GM19025 (cell line): ENCODE data around the gene RCL1.

ENCODE experiments used
- ATAC-seq: cut with Tn5 transposase; IDR thresholded peaks from one replicate; pipeline ENCODE4 v1.9.1; 2021; ENCODE audit warnings: mild to moderate bottlenecking, low read depth, moderate library complexity; ENCODE audit not compliant: unreplicated experiment

Gene RCL1

GRCh38 chr9:4805191-4805918 is 12.6 kb downstream of the RCL1 start:
- no peak for ATAC-seq

DNA sequence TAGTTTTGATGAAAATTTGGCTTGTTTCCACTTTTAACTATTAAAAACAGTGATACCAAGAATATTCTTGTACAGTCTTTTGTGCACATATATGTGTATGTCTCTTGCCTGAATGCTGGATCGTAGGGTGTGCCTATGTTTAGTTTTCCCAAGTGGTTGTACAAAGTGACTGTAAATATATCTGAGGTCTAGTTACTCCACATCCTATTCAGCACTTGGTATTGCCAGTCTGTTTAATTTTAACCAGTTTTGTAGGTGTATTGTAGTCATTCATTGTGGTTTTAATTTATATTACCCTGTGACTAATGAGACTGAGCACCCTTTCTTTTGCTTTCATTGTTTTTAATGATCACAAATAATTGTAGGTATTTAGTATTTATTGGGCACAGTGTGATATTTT is 17.8 kb downstream of the RCL1 start:
- ATAC-seq = no peak

DNA sequence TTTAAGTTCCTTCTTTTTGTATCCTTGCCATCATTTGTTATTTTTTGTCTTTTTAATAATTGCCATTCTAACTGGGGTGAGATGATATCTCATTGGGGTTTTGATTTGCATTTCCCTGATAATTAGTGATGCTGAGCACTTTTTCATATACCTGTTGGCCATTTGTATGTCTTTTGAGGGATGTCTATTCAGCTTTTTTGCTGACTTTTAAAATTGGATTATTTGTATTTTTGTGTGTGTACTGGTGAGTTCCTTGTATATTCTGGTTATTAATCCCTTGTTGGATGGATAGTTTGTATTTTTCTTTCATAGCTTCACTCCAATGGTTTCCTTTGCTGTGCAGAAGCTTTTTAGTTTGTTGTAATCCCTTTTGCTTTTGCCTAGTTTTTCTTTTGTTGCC is 19.1 kb downstream of the RCL1 start:
- ATAC-seq = no peak

- ATAC-seq = no peak
Observed at GRCh38 chr9:4812858-4813257, 20.1 kb downstream of the RCL1 start.

GRCh38 chr9:4814913-4815312 is 22.2 kb downstream of the RCL1 start:
- ATAC-seq = no peak

- ATAC-seq = no peak
Observed at GRCh38 chr9:4815381-4815956, 22.7 kb downstream of the RCL1 start.

DNA sequence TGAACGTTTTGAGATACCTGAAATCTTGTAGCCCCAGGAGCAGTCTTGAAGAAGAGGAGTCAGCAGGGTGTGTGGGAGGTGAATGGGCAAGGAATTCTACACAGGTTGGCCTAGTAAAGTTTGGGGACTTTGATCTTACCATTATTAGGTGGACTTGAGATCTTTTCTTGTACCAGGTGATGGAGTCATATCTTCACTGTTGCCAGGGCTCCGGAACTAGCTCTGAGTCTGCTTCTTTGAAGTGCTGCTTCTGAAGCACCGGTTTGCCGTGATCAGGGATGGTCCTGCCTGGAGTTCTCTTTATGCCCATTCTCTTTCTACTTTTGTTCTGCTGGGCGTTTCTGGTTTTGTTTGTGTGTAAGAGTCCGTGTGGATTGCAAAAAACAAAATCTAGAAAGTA is 27.4 kb downstream of the RCL1 start:
- ATAC-seq = no peak

DNA sequence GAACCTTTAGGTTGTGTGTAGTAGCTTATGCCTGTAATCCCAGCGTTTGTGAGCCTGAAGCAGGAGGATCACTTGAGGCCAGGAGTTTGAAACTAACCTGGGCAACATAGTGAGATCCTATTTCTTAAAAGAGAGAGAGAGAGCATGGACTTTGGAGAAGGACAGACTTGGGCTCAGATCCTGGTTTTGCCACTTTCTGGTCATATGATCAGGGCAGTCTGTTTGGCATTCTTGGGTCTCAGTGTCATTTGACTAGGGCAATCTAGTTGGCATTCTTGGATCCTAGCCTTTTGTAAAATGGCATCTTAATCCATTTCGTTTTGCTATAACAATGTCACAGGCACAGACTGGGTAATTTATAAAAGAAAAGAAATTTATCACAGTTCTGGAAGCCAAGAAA is 28.4 kb downstream of the RCL1 start:
- no peak for ATAC-seq

- ATAC-seq = no peak
Observed at GRCh38 chr9:4822057-4822456, 29.3 kb downstream of the RCL1 start.

- ATAC-seq = no peak
Observed at GRCh38 chr9:4826417-4827166, 33.8 kb downstream of the RCL1 start.

- ATAC-seq = no peak
Observed at GRCh38 chr9:4827224-4827623, 34.5 kb downstream of the RCL1 start.

GRCh38 chr9:4828761-4829160 is 36.0 kb downstream of the RCL1 start:
- ATAC-seq = no peak

GRCh38 chr9:4829969-4830368 is 37.2 kb downstream of the RCL1 start:
- ATAC-seq = no peak

DNA sequence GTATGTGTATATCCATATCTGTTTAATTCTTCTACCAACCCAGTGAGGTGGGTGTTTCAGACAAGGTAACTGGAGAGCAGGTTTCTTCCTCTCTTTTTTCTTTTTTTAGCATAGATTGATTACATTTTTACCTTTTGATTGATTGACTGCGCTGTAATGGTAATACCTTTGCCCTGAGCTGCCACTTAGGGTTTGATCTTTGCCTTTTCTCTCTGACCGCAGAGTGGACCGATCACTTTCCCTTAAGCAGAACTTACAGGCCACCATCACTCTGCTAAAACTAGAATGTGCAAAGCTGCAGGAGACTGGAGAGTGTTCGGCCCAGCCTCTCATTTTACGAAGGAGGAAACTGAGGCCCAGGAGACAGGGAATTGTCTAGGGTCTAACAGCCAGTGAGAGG is 38.0 kb downstream of the RCL1 start:
- ATAC-seq = no peak

- no peak for ATAC-seq
Observed at GRCh38 chr9:4831119-4831518, 38.4 kb downstream of the RCL1 start.

DNA sequence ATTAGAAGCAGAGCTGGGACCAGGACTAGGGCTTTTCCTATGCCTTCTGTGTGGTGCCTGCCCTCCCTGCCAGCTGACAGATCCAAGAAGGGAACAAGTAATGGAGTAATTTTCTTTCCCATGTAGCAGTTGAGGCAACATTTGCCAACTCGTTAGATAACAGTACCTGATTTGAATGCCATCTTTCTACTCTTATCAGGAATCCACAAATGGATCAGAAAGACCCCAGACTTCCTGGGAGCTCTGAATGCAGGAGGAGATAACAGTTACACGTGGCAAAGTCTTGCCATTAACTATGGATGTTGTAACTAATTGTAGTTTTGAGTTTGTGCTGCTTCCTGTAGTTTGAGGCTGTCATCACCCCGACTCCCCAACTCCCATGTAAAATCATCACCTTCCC is 39.2 kb downstream of the RCL1 start:
- no peak for ATAC-seq

DNA sequence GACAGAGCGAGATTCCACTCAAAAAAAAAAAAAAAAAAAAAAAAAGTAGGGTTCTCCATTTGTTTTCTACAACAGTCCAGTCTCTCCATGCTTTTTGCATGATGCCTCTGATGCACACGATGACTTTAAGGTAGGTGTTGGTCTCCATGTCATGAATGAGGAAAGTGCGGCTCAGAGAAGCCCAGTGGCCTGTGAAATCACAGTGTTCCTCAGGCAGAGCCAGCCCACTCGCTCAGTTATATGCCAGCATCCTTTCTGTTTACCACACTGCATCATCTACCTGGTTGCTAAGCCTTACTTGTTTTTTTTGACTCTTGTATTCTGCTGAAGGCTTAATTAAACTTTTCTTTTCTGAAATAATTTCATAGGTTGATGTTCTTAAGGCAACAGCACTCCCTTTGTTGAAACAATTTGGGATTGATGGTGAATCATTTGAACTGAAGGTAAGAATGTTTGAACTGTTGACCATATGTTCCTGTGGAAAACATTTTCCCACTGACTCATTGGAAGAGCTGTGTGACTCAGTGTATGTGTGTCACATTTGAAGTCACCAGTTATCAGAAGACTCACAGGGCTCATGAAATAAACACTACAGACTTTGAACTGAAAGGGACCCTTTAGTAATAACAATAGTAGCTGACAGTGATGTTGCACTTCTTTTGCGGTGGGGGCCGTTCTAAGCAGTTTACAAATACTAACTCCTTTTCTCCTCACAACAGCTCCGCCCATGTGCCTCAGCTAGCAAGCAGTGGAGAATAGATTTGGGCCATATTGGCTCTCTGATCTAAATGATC is 40.2 kb downstream of the RCL1 start:
- ATAC-seq = no peak

DNA sequence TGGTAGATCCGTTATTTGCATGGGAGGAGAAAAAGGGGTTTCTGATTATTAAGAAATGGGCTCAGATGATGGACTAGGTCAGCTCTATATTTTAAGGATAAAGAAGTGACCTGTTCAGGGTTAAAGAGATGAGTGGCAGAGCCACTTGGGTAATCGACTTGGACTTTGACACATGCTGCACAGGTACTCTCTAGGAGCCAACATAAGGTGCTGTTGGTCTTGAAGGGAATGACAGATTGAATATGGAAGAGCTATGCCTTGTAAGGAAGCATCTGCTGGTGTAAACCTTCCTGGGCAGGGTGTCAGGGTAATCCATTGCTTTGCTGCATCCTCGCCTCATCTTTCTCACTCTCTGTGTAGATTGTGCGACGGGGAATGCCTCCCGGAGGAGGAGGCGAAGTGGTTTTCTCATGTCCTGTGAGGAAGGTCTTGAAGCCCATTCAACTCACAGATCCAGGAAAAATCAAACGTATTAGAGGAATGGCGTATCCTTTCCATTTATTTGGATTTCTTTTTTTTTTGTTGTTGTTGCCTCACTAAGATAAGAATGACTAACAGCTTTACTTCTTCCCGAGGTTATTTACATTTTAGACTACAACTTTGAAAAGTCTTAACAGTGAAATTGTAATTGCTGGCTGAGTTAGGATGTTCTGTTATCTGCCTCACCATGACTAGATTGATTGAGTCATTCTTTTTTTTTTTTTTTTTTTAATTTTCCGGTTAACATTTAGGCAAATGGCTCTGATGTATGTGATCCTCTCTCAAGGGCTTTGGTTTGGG is 41.2 kb downstream of the RCL1 start:
- ATAC-seq = no peak

DNA sequence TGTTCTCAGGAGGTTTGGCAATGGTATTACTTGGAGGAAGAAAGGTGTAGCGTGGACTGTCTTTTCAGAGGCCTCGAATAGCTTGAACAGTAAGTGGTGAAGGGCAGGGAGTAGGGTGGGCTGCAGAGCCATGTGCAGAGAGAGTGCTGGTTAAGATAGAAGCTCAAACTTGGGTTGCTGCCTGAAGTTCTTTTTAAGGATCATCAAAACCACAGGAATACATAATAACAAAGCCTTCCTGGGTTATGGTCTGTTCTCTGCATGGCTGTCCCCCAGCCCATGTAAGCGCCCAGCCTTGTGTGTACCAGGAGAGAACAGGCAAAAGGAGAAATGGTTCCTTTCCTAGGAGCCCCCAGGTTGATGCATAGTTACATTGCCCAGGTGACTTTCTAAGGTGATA is 43.9 kb downstream of the RCL1 start:
- ATAC-seq = no peak
